Measurements from ENCODE around the gene PRDX2.

DNA sequence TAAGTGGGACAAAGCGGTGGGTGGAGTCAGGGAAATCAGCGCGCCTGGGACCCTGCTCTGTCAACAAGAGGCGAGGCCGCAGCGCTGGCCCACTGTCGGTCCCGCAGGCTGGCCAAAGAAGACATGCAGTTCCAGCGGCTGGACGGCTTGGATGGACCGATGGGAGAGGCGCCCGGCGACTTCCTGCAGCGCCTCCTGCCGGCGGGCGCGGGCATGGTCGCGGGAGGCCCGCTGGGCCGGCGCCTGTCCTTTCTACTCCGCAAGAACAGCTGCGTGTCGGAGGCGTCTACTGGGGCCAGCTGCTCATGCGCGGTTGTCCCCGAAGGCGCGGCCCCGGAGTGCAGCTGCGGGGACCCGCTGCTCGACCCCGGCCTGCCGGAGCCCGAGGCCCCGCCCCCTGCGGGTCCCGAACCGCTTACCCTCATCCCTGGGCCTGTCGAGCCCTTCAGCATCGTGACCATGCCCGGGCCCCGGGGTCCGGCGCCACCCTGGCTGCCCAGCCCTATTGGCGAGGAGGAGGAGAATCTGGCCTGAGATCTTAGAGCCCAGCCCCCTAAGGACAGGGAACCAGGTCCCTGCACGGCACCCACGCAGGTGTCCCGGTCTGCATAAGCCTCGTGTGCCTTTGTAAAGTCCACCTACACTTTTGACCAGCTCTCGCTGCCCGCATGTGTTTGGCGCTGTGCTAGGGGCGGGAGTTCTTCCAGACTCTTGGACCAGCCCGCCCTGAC, 43.9 kb downstream of the PRDX2 start:
- TF ChIP-seq POLR2A (IDR thresholded peaks at IDR 0.05) = no peak
- TF ChIP-seq CTCF (IDR thresholded peaks at IDR 0.05) = peak; percentile 86 to 96 (median 94)

Data from esophagus squamous epithelium (tissue), 4 donors.